NOMO-1 treated with dmso at 0.1 percent for 144 hours (cell line): ENCODE data around the gene FBXW5.

Experiments
- DNase-seq: peaks from one replicate; lab custom pipeline; 2025; ENCODE audit not compliant: unreplicated experiment; lab: John Stamatoyannopoulos, UW

The FBXW5 gene

DNA sequence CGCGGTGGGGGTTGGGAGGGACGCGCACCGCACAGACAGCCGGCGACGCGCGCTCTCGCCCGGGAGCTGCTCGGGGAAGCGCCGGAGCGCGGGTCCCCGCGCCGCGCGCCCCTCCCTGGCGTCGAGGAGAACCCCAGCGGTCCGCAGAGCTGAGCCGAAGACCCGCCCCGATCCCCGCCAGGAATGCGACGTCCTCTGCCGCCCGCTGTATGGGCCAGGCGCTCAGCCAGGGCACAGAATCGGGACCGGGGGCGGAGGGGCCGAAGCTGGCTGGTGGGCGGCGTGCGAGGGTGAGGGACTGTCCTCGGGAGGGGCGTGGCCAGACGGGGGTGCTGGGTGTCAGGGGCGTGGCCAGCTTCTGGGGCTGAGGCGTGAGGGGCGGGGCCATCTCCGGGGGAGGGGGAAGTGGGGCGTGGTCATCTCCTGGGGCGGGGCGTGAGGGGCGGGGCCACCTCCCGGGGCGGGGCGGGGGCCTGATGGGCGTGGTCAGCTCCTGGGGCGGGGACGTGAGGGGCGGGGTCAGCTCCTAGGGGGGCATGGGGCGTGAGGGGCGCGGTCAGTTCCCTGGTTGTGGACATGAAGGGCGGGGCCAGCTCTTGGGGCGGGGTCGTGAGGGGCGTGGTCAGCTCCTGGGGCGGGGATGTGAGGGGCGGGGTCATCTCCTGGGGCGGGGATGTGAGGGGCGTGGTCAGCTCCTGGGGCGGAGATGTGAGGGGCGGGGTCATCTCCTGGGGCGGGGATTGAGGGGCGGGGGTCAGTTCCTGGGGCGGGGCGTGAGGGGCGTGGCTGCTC lies 33.7 kb upstream of the FBXW5 start:
- peak; percentile 35 for DNase-seq

DNA sequence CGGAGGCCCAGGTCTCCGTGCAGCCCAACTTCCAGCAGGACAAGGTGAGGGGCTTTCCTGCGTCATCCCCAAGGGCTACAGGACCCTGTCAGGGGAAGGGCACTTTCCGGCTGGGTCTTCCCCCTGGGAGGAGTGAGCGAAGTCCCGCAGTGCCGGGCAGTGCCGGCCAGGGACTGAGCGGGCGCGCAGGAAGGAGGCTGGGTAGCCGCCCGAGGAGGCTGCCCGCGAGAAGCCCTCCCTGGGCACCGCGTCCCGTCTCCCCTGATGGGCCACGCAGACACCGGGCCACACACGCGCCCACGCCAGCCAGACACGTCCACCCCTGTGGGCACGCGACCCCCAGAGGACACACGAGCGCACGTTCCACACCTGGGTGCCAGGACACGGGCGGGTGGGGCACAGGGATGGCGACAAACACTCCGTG lies 33.1 kb upstream of the FBXW5 start:
- DNase-seq, result no peak

DNA sequence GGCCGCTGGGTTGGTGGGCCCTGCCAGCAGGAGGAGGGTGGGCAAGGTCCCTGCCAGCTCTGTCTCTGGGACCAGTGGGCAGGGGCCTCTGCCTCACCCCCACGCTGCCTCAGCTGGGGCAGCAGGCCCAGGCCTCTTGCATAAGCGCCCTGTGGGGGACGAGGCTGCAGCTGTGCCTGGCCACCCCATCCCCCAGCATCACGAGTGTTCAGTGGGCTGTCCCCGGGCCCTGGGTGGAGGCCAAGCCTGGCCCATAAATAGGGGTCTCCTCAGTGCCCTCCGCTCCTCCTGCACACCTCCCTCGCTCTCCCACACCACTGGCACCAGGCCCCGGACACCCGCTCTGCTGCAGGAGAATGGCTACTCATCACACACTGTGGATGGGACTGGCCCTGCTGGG lies 32.7 kb upstream of the FBXW5 start, which contains the start of gene PTGDS:
Gene PTGDS (plus strand): TSS at position 282 of the 400 bp plus-strand sequence. CDS start 75 bp downstream, at position 357.
- no peak for DNase-seq

DNA sequence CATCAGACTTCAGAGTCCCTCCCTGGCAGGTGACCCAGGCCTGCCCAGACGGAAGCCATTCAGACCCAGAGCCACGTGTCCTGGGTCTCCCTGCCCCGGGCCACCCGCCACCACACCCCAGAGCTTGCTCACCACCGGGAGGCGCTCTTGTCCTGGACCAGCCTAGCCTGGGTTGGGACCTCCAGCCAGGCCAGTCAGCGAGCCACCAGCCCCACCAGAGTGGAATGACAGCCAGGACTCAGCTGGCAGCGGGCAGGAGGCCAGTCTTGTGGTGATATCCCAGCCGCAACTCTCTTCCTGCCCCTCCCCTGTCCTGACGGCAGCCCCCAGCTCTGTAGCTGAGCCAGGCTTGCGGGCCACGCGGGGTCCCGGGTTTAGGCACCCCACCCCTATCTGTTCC lies 31.1 kb upstream of the FBXW5 start:
- DNase-seq, result no peak

DNA sequence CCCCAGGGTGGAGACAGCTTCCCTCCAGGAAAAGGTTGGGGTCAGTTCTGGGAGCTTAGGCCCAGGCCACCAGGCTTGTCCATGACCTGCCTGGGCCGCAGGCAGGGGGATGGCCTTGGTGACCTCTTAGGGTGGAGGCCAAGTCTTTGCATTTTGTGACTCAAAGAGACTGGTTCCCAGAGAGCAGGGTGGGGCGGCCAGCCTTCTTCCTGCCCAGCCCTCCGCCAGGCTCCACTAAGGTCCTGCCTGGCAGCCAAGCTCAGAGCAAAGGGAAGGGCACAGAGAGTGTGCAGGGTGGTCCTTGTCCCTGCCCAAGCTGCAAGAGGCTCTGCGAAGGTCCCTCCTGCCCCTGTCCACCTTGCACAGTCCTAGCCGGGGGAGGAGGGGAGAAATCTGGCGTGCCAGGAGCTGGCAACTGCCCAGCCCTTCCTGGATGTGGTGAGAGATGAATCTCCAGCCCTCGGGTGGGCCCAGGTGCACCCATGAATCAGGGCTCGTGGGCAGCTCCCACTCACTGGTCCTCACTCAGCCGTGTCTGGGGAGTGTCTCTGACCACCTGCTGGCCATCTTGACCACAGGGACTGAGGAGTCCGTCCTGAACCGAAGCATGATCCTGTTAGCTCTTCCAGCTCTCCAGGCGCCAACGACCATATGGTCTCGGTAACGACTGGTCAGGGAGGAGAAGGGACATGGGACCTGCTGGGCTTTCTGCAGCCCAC lies 30.4 kb upstream of the FBXW5 start:
- no peak for DNase-seq

DNA sequence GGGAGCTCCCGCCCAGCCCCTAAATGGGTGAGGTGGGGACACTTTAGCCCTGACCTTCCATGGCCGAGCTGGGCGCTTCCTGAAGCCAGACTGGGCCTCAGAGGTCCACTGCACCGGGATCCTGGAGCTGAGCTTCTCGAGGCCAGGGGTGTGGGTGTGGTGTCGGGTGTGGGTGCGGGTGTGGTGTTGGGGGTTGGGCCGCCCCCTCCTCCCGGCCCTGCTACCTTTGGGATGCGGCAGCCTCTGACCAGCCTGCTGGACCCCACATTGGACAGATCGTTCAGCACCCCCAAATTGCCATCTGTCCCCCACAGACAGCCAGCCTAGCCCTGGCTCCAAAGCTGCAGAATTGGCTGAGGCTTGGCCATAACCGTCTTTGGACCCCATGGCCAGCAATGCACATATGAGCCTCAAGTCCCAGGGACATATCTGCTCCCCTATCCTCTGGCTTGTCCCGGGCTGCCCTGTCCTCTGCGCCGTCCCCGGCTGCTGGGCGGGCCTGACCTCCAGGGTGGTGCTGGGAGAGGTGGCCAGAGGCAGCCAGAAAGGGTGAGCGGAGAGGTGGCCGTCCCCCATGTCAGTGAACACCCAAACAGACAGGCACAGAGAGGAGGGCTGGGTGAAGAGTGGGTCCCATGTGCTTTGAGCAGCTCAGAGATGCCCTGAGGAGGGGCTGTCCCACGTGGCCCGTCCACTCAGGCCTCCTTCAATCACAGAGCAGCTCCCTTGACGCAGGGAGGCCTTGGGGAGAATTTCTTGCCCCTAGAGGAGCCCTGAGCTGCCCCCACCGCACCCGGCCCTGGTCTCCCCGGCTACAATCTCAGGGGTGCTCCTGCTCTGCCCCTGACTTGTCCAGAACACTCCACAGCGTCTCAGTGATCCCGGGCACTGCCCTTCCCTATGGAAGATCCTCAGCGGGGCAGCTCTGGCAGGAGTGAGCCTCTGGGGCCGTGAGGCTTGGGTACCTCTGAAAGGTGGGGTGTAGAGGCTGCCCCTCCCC lies 29.4 kb upstream of the FBXW5 start:
- no peak for DNase-seq

DNA sequence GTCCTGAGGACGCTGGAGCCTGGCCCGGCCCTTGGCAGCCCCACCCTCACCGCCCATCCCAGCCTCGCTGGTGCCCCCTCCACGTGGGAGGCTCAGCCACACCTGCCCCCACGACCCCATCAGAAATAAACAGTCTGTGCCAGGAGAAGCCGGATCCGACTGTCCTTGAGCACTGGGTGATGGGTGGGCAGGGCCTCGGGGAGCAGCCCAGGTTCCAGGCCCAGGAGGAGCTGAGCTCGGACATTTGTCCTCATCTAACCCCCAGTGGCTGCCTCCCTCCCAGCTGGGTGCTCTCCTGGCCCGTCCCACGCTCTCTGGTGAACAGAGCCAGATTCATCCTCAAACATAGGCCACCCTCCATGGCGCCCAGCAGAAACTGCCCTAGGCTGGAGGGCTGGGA lies 28.2 kb upstream of the FBXW5 start:
- DNase-seq, result no peak

DNA sequence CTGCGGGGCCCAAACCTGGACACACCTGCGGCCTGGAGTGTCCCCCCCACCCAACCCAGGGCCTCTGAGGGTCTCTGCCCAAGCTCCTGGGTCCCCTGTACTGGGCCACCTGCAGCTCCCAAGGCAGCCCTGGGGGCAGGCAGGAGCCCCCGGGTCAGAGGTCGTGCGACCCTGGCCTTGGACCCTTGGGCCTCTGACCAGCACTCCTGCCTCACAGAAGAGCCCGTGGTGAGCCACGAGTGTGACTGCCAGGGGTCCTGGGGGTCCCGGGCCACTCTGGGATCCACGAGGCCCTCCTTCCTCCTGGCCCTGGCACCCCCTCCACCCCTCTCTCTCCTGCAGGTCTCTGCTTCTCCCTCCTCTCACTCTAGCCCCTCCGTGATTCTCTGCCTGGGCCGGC lies 27.8 kb upstream of the FBXW5 start:
- no peak for DNase-seq

DNA sequence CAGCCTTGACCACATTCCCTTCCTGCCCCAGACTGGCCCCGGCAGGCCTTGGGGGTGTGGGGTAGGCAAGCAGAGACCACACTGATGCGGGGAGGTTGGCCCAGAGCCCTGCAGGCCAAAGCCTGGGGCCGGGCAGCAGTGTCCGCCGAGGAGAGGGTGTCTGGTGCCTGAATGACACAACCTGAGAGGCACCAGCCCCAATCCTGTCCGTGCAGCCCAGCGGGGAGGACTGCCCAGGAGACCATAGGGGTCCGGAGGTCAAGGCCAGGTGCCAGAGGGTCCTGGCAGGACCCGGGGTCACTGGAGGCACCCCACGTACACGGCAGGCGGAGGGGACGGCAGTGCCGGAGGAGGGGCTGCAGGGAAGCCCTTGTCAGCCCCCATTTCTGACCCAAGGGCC lies 27.2 kb upstream of the FBXW5 start:
- no peak for DNase-seq

DNA sequence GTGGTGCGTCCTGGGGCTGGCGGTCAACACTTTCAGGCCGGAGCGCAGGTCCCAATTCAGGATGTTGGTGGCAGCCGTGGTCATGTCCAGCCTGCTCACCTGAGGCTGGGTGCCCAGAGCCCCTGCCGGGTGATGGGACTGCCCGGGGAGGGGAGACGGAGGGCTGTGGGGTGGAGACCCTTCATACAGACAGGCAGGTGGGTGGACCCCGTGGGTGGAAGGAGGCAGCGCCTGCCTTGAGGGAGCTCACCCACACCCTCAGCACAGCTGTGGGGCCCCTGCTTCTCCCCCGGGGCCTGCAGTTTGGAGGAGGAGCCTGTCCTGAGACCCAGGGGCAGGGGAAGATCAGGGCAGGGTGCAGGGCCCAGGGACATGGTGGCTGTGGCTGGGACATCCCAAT lies 25.8 kb upstream of the FBXW5 start:
- DNase-seq, result no peak

DNA sequence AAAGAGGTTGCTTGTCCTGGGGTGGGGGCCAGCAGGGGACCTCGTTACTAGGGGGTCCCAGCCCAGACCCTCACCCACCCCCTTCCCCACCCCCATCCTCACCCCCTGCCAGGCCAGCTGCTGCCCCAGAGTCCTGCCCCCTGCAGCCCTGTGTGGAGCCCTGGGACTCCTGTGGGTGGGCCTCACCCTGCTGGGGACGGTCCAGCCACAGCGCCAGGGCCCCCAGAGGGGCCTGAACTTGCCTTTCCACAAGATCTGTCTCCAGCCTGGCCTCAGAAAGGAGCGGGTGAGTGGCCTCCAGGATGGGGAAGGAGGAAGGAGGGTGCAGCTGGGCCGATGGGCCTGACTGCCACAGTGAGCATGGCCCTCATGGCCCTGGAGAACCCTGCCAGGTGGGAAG lies 25.2 kb upstream of the FBXW5 start:
- no peak for DNase-seq

DNA sequence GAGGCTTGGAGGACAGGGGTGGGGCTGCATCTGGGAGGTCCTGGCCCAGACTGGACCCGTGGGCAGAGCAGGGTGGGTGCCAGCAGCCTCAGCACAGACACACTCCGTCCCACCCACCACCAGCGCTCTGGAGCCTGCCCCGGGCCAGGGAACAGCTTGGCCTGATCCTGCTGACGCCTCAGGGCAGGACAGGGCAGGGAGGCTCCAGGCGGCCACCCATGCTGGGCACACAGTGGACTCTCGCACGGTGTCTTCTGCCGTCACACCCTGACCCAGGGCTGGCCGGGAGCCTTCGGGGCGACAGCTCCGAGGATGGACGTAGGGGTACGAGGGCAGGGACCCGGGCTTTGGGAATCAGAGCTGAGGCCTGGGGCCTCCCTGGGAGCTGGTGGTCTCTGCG lies 24.6 kb upstream of the FBXW5 start:
- no peak for DNase-seq

DNA sequence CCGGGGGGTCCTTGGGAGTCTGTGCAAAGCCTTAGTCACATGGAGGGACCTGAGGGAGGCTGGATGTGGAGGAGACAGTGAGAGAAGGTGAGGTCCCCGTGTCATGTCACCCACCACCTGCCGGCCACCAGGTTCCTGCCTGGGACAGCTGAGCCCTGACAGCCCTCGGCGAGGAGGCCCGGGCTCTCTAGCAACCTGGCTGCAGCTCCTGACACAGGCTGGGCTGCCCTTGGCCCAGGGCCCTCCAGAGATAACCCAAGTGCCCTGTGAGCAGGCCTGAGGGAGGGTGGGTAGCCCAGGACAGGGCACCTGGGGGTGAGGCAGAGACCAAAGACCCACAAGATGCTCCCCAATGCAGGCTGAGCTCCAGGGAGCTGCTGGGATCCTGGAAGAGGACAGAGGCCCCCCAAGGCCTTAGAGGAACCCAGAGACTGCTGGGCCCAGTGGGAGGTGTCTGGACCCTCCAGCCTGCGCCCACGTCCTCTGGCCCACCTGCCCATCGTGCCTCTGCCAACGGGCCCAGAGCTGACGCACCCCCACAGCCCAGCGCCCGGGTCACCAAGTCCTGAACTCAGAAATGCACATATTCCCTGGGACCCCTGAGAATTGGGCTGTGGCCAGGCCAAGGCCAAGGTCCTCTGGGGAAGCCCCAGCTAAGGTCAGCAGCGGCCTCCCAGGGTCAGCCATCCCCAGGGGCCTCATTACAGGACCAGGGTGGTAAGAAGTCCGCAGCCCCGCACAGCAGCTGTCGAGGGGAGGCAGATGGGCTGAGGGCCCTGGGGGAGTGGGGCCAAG lies 24.0 kb upstream of the FBXW5 start:
- DNase-seq, result no peak

DNA sequence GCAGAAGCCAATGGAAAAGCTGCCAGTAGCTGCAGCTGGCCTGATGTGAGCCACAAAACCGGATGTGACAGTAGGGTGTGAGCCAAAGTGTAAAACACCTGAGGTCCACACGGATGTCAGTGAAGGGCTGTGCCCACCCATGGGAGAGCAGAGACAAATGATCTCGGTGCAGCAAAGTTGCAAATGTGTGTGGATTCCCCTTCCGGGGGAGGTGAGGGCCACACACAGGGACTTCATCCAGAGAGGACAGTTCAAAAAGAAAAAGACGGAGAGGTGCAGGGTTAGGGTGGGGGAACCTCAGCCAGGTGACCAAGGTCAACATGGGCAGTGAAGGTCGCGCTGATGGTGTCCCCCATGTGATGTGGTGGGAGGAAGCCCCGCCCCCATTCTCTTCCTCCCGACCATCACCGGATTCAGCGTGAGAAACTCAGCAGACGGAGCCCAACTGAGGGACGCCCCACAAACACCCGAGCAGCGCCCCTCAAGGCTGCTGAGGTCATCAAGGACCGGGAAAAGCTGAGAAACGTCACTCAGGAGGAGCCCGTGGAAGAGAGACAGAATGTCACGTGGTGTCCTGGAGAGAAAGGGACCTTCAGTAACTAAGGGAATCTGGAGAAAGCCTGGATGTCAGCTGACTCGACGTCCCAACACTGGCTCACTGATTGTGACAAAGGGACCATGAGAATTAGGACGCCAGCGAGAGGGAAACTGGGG lies 21.4 kb upstream of the FBXW5 start:
- DNase-seq, result no peak

DNA sequence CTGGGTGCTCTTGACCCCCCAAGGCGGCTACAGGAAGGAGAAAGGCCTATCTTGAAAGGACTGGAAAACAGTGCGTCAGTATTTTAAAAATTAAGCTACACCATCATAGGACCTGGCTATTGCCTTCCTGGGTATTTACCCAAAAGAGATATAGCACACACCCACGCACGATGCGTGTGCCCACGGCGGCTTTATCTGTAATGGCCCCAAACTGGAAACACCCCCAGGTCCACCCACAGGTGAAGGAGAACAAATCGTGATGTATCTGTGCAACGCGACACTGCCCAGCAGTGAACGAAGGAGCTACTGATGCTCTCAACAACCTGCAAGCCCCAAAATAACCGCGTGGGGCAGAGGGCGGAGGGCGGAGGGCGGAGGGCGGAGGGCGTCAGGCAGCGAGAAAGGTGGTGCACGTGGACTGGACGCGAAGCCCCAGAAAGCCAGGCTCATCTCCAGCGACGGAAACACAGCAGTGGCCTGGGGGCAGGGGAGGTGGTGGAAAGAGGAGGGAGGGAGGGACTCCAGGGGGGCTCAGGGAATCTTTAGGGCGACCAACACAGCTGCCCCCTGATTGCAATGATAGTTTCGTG lies 20.4 kb upstream of the FBXW5 start:
- DNase-seq, result no peak

DNA sequence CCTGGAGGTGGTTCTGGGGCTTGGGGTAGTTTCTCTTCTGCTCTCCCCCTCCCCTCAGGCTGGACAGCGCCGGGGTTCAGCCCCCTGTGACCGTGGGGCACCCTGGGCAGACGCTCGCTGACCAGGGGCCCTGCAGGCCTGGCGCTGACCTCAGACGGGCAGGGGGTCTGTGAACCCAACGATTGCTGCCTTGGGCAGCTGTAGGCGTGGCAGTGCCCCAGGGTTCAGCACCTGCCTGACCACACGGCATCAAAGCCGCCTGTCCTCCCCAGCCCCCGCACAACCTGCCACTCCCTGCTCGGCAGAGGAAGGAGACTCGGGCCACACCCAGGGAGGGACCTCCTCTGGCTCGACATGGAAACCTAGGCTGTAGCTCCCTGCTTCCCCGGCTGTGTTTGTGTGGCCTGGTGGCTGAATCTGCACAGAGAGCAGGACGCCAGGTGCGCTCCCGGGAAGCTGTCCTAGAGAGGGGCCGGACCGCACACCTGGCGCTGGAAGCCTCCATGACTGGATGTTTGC lies 19.7 kb upstream of the FBXW5 start:
- DNase-seq, result no peak

DNA sequence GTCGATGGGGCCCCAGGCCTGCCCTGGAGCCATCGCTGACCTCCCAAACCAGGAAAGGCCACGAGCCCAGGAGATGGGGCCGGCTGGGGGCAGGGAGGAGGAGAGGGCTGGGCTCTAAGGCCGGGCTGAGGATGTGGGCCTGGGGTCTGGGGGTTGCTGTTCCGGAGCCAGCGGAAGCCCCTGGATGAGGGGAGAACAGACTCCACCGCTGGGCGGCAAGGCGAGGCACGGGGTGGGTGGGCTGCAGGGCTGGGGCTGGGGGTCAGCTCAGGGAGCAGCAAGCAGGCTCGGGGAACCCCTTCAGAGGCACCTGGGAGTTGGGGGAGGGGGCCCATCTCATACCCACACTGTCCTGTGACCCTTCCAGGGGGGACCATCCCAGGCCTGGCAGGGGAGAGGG lies 19.2 kb upstream of the FBXW5 start:
- DNase-seq, result no peak

DNA sequence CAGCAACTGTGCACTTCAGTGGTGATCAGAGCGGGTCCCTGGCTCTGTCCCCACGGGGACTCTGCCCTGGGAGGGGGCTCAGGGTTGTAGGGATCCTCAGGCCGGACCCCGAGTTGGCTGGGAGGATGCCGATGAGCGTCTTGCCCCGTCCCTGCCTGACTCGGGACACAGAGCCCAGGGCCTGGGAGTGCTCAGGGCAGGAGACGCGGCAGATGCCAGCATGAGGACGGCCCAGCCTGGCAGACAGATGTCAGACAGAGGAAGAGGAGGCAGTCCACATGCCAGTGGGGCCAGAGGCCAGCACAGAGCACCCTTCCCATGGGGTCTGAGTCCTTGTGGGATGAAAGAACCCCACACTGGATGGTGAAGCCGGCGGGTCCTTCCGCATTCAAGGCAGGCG lies 18.8 kb upstream of the FBXW5 start:
- no peak for DNase-seq

DNA sequence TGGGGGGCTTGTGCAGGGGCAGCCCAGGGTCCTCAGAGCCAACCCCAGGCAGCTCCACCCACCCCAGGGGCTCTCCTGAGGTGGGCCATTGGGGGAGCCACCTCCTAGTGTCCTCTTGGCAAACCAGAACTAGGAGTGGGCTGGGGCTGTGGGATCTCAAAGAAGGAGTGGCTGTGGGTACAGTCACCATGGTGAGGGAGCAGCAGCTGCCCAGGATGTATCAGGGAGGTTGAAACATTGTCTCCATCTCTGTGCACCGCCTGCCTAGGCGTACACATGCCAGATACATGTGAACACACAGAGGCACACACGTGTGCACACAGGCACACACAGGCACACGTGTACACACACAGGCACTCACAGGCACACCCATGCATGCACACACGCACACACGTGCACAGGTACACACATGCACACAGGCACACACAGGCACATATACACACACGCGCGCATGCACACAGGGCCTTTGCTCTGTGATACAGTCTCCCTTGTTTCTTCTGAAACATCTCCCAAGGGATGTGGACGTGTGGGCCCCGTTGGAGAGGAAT lies 18.2 kb upstream of the FBXW5 start:
- DNase-seq, result no peak
